GM20431 (cell line): ENCODE data around the gene BLOC1S2.
"Not testable (repeated sequence)": the region's sequence is repeated elsewhere in the genome, so short reads cannot be mapped to it uniquely, and the experiment has no call there.

Source experiments
- in situ Hi-C: fragments of 300-500 bp; cut with MseI, MboI; formaldehyde crosslinking; loops from one replicate; pipeline ENCODE4 v1.15.0; 2020; ENCODE audit warnings: low sequenced_read_pairs; ENCODE audit not compliant: unreplicated experiment

The BLOC1S2 gene

DNA sequence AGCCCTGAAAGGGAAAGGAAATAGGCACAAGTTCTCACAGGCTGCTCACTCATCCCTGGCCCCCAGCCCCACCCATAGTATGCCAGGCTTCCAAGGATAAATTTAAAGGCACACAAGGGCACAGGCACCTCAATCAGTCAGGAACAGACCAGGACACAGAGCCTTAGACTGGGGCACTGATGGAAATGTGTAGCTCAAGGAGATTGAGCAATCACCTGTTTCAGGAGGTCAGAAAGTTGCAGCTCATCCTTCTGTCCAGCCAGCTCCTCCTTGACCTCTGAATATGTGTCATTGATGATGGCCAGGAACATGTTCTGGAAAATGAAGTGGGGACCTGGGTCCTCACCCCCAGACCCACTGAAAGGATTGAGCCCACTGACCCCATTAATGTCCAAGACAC, 6.6 kb upstream of the BLOC1S2 start:
- in situ Hi-C loops: no loop called here

DNA sequence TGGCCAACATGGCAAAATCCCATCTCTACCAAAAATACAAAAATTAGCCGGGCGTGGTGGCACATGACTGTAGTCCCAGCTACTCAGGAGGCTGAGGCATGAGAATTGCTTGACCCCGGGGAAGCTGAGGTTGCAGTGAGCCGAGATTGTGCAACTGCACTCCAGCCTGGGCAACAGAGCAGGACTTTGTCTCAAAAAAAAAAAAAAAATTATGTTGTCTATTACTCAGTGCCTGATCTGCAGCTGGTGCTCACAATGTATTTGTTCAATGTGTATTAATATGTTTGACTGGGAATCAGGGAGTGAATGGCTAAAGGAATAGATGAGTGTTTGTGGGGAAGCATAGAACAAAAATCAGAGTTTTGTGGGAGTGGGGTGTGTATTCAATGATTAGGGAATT, 5.8 kb upstream of the BLOC1S2 start:
- in situ Hi-C loops: not testable (repeated sequence)

DNA sequence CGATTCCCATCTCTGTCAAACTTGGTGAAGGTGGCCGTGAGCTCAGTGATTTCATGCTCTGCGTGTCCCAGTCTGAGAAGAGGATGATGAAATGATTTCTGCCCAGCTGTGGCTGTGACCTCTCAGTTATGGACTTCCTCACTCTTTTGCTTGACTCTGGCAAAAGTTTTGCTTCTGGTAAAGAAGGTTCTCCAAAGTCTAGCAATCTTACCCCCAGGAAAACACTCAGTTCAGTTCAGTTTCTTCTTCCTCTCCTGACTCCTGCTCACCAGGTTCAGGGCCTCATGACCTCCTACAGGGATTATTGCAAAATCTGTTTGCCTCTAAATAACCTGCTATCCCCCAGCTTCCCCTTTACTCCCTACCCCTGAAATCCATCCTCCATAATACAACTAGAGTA, 4.9 kb upstream of the BLOC1S2 start:
- in situ Hi-C loops: no loop called here

DNA sequence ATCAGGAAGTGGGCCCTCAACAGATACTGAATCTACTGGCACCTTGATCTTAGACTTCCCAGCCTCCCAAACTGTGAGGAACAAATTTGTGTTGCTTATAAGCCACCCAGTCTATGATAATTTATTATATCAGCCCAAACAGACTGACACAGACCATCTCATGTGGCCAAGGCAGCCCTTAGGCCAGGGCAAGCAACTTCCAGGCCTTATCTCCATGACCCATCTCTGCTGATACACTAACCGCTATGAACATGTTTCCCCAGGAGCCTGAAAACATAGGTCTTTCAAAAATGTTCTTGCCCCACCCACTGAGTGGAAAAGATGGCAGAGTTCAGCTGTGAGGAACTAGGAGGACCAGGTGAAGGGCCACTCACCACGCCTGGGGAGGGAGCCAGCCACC, 3.2 kb upstream of the BLOC1S2 start:
- in situ Hi-C loops: no loop called here

DNA sequence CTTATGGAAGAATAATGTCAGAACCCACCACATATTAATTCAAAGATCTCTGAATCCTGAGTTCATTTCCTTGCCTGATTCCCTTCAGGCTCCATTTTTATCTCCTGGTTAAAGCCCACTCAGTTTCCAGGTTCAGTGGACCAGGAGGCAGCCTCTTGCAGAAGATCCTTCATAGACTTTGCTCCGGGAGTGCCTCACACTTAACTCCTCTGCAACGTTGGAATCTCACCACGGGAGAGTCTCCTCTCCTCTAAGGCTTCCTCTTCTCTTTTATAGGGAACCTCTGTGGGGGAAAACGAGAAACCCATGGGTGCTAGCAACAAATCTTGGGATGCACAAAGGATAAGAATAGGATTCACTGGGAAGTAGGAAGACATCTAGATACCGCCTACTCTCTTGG, 1.7 kb upstream of the BLOC1S2 start:
- in situ Hi-C loops: no loop called here

DNA sequence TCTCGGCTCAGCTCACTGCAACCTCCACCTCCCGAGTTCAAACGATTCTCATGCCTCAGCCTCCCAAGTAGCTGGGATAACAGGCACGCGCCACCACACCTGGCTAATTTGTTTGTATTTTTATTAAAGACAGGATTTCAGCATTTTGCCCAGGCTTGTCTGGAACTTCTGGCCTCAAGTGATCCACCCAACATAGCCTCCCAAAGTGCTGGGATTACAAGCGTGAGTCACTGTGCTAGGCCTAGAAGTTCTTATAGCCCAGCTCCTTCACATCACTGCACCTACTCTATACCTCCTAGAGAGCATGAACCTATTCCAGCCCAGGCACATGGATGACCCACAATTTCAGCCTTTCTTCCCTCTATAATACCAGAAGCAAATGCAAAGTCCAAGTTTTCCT, 1.3 kb upstream of the BLOC1S2 start:
- in situ Hi-C loops: no loop called here

DNA sequence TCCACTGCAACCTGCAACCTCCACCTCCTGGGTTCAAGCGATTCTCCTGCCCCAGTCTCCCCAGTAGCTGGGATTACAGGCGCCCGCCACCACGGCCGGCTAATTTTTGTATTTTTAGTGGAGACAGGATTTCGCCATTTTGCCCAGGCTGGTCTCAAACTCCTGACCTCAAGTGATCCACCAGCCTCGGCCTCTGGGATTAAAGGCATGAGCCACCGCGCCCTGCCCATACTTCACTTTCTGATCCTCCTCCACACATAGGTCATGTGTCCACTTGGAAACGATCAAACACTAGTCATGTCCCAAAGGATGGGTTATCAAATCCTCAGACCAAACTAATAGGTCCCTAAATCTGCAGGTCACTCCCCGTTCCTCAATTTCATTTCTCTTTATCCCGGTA, 1.2 kb downstream of the BLOC1S2 start:
- in situ Hi-C loops: not testable (repeated sequence)

DNA sequence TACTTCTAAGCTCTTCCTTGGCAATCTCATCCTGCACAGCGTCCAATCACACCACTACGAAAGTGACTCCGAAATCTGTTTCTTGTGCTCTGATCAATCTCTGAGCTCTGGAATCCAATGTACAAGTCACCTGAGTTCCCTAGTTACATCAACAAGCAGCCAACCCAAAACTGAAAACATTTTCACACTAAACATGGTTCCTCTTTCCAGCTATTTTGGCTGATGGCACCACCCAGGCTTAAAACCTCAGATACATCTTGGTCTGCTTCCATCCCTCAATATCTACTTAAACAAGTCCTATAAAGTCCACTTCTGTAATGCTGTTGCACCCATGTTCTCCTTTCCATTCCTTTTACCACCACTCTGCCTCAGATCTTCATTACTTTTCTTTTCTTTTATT, 3.6 kb downstream of the BLOC1S2 start:
- in situ Hi-C loops: no loop called here

DNA sequence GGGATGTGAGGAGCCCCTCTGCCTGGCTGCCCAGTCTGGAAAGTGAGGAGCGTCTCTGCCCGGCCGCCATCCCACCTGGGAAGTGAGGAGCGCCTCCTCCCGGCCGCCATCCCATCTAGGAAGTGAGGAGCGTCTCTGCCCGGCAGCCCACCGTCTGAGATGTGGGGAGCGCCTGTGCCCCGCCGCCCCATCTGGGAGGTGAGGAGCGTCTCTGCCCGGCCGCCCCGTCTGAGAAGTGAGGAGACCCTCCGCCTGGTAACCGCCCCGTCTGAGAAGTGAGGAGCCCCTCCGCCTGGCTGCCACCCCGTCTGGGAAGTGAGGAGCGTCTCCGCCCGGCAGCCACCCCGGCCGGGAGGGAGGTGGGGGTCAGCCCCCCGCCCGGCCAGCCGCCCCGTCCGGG, 9.5 kb downstream of the BLOC1S2 start:
- in situ Hi-C loops: not testable (repeated sequence)

DNA sequence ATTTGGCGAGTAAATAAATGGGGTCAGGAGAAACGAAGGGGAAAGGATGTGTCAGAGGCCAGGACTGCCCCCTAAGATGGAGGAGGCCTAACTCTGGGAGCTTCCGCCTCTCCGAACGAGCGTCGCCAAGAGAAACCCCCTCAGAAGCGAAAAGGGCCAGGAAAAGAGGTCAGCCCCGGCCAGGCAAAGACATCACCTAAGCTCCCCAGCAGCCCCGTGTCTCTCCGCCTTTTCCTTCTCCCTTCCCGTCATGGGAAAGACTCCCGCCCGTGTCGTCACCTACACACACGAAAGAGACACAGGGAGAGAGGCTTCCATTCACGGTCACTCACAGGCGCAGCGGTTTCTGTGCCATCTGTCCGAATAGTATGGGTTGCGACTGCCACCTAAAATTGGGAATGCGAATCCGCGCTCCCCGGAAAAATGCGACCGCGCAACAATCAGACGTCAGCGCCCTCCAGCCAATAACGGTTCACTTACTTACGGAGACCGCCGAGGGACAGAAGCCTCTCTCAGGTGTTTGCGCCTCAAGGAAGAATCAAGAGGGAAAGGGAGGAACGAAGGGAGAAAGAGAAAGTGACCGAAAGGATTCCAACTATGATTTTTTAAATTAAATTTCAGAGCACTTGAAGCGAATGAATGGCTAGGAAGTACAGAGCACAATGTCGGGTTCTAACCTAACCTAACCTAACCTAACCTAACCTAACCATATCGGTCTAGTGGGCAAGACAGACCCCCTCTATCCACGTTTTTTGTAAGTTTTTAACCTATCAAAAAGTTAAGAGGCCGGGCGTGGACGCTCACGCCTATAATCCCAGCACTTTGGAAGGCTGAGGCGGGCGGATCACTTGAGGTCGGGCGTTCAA, 19.0 kb downstream of the BLOC1S2 start, which contains the start of gene CWF19L1:
TSS of gene CWF19L1 (minus strand) at position 400 of the 866 bp plus-strand sequence. CDS start at position 355, 45 bp downstream.
- in situ Hi-C loops: no loop called here

DNA sequence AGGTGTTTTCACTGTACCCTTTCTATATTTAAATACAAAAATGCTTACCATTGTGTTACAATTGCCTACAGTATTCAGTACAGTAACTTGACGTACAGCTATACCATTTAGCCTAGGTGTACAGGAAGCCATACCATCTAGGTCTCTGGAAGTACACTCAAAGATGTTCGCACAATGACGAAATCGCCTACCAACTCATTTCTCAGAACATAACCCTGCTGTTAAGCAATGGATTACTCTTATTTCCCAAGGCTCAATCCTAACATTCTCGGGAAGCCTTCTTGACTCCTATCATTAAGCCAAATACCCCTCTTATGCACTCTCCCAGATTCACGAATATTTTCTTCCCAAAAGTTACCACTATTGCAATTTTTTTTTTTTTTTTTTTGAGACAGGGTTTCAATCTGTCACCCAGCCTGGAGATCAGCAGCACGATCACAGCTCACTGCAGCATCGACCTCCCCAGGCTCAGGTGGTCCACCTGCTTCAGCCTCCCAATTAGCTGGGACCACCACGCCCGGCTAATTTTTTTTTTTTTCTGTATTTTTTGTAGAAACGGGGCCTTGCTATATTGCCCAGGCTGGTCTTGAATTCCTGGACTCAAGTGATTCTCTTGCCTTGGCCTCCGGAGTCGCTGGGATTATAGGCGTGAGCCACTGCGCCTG, 20.5 kb downstream of the BLOC1S2 start:
- in situ Hi-C loops: no loop called here

DNA sequence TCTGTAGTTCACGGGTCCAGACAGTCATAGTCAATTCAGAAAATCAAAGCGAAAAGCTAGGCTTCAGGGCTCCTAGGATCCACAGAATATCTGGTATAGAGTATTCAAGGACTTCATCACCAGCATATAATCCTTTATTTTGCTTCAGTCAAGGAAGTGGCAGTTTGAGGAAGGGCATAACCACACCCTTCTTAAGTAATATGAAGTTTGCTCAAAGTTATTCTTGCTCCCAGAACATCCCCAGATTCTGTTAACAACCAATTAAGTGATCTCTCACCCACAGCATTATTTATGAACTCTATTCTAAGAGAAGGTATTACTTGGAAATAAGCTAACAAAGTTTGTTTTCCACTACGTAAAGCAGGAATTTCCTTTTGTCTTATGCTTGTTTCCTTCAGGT, 32.3 kb downstream of the BLOC1S2 start:
- in situ Hi-C loops: no loop called here

DNA sequence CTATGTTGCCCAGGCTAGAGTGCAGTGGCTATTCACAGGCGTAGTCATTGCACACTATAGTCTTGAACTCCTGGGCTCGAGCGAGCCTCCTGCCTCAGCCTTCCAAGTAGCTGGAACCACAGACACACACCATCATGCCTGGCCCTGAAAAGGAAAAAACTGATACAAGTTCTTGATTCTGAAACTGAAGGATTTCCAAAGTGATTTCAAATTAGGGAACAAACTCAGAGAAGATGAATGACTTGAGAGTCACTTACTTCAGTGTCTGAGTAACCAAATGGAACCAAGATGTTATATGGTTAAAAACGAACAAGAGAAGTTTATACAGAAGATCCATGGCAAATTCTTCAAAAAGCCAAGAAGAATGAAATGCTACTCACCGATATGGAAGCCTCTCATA, 33.4 kb downstream of the BLOC1S2 start:
- in situ Hi-C loops: no loop called here

DNA sequence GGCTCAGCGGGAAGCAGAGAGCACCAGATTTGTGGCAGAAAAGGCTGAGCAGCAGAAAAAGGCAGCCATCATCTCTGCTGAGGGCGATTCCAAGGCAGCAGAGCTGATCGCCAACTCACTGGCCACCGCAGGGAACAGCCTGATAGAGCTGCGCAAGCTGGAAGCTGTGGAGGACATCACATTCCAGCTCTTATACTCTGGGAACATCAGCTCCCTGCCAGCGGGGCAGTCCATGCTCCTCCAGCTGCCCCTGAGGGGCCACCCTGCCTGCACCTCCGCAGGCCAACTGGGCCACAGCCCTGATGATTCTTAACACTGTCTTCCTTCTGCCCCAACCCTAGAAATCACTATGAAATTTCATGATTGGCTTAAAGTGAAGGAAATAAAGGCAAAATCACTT, 37.7 kb downstream of the BLOC1S2 start:
- in situ Hi-C loops: no loop called here

DNA sequence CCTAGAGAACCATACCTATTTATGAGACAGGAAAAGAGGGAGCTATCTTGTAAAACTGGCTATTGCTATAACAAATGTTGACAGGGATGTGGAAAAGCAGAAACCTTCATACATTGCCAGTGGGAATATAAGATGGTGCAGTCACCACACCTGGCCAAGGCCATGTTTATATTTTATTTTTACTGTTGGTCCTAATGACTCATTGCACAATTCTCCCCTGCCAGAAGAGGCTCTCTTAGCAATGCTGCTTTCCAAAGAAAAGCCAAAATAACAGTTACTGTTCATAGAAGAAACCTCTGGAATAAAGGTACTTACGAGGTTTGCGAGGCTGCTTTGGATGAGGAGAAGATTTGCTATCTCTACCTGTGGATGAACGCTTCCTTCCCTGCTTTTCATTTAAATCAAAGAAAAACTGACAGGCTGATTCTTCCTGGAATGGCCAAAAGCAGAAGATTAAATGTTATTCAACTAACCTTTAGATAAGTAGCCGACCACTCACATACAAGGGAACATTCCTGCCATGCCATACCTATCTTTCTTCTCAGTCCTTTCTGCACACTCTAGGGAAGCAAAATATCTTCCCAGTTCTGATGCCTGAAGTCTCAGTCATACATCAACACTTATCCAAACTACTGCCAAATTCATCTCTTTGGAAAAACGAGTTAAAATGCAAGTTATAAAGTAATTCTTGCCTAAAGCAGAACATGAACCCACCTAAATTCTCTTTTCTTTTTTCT, 40.8 kb downstream of the BLOC1S2 start:
- in situ Hi-C loops: no loop called here

DNA sequence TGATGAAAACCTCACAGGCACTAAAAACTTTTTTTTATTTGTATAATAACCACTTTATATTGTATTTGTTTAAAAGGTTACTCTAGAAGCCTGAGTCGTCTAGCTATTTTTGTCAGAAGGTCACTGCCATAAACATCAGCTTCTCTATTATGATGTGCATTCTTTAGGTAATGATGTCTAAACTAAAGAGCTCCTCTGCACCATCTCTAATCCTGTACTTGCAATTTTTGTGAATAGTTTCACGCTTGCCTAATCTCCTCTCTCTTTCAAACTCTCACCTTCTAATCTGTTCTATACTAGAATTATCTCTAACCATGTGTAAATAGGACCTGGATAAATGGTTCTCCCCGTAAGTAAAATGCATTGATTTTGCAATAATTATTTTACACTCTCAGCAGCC, 46.6 kb downstream of the BLOC1S2 start:
- in situ Hi-C loops: no loop called here

DNA sequence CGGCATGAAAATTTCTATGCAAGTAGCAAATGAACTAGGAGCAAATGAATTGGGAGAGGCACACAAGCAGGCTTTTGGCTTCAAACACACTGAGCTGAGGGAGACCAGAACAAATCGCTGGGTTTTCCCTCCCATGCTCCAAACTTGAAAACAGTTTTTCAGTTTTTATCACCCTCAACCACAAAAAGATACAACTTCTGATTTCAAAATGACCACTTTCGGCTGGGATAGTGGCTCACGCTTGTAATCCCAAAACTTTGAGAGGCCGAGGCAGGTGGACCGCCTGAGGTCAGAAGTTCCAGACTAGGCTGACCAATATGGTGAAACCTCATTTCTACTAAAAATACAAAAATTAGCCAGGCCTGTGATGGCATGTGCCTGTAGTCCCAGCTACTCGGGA, 48.1 kb downstream of the BLOC1S2 start:
- in situ Hi-C loops: no loop called here

DNA sequence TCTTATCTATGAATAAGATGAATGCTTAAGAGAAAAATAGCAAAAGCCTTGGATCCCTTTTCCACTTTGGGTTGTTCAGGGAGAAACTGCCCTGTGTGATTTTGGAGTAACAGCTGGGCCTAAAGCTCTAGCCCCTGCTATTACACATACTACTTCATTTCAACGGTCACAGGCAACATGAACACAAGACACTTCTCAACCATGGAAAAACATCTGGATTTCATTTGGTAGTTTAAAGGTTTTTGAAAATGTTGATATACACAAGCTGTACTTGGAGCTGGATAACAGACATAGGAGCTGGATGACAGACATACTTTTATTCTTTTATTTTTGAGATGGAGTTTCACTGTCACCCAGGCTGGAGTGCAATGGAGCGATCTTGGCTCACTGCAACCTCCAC, 54.4 kb downstream of the BLOC1S2 start:
- in situ Hi-C loops: no loop called here

DNA sequence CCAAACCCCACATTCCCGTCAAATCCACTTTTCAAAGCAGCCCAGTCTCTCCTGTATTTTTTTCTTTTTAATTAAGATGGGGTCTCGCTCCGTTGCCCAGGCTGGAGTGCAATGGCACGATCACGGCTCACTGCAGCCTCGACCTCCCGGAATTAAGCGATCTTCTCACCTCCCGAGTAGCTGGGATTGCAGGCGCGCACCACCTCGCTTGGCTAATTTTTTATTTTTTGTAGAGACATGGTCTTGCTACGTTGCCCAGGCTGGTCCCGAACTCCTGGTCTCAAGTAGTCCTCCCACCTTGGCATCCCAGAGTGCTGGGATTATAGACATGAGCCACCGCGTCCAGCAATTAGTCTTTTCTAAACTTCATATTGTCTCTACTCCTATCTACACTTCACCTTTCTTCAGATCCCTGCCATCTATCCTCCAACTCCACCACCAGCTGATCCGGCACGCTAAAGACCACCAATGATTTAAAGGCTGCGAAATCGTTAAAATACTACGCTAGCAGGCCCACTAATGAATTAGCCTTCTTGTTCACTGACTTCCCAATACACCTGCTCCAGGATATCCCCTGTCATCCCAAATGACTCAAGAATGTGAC, 56.6 kb downstream of the BLOC1S2 start:
- in situ Hi-C loops: no loop called here

DNA sequence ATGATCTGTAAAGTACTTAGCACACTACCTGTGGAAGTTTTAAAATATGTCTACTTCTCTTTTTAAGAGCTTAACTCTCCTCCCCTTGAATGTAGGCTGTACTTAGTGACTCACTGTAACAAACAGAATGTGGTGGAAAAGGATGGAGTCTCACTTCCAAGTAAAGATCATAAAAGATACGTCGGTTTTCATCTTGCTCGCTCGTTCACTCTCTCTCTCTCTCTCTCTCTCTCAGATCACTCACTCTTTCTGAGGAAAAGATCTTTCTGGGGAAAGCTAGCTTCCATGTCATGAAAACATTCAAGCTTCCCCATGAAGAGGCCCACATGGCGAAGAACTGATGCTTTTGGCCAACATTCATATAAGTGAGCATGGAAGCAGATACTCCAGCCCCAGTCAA, 62.6 kb downstream of the BLOC1S2 start:
- in situ Hi-C loops: no loop called here
